DOHH2 (cell line): Measurements from ENCODE around the gene PPFIBP1.

Experiments used
- EZH2phosphoT487 ChIP-seq: fragments of 200-600 bp; sonication (generic); IDR thresholded peaks from 2 replicates; pipeline ENCODE4 v1.6.1; 2017; ENCODE audit warnings: borderline replicate concordance, mild to moderate bottlenecking, antibody characterized with exemption, low read length, moderate library complexity, mixed read lengths
- TF ChIP-seq, protein P1 (sequence below): fragments of 200-600 bp; sonication (generic); IDR thresholded peaks from one replicate; pipeline ENCODE4 v1.5.1; 2014; ENCODE audit warnings: antibody characterized with exemption, mild to moderate bottlenecking, low read depth, low read length; ENCODE audit not compliant: poor library complexity, severe bottlenecking

GRCh38 chr12:27493260-27493940 is 30.6 kb upstream of the PPFIBP1 start:
- TF ChIP-seq, protein P1, sequence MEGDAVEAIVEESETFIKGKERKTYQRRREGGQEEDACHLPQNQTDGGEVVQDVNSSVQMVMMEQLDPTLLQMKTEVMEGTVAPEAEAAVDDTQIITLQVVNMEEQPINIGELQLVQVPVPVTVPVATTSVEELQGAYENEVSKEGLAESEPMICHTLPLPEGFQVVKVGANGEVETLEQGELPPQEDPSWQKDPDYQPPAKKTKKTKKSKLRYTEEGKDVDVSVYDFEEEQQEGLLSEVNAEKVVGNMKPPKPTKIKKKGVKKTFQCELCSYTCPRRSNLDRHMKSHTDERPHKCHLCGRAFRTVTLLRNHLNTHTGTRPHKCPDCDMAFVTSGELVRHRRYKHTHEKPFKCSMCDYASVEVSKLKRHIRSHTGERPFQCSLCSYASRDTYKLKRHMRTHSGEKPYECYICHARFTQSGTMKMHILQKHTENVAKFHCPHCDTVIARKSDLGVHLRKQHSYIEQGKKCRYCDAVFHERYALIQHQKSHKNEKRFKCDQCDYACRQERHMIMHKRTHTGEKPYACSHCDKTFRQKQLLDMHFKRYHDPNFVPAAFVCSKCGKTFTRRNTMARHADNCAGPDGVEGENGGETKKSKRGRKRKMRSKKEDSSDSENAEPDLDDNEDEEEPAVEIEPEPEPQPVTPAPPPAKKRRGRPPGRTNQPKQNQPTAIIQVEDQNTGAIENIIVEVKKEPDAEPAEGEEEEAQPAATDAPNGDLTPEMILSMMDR: no peak
- TF ChIP-seq EZH2phosphoT487: no peak
